HTERT RPE-1 (cell line): ENCODE measurements around the gene STARD10.

Experiments
- in situ Hi-C: fragments of 300-500 bp; cut with MboI; formaldehyde crosslinking; loops from 4 replicates; pipeline ENCODE4 v1.14.3; 2020; ENCODE audit warnings: low sequenced_read_pairs

Gene STARD10

DNA sequence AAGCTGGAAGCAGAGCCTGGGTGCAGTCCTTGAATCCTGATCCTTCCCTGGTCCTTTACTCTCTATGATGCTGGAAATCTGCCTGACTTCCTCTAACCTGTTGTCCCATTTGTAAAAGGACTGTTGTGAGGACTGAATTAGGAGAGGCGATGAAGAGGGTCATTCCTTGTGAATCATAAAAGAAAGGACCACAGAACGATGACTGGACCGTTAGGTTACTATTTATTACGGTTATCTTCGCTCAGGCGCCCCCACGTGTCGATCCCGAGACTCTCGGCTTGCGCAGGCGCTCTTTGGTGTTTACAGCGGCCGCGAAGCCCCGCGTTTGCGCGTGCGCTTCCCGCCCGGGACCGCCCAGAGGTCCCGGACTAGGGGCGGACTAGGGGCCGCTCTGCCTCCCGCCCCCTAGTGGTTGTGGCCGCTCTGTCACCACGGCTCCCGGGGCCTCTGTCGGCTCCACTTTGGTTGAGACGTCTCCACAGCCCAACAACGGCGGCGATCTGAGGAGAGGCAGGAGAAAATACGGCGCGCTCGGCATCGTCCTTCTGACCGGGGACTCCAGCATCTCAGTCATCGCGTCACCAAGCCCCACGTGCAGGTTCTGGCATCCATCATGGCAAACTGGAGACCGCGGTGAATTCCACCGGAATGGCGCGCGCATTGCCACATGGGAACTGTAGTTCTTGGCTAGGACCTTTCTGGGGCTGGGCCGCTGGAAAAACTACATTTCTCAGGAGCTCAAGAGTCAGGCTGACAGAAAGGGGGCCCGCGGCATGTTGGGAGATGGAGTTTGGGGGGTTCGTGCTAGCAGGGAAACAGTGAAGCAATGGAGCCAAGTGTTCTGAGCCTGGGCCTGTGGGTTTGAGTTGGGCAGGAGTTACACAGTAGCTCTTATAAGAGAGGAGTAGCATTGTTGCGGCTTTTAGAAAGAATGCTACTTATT is at the start of gene STARD10:
STARD10 (minus strand) TSS at position 623 of the 943 bp plus-strand sequence. CDS start 12,866 bp downstream, outside the sequence.
- in situ Hi-C loops = no loop called here

DNA sequence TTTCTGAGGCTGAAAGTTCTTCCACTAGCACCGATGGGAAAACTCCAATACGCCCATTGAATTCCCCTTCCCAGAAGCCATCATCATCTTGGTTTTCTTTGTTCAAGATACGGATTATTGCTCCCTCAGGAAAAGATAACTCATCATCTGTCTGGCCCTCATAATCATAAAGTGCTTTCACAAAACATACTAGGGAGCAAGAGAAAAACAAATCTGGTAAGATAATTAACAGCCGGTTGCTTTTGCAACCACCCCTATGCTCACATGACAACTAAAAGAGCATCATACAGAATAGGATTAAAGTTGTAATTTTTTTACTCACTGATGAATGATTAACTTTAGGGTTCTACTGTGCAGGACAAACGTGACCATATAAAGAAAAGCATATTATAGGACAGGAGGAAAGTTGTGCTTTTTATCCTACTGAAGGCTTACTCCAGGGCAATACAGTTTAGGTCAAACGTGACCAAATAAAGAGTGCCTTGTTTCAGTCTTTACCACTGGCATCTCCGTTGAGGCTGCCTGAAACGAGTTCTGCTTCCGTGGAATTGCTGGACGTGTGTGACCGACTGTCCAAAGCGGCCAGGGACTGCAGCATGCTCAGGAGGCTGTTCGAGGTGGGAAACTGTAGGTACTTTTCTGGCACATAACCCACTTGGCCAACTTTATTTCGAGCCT is 48.9 kb upstream of the STARD10 start:
- in situ Hi-C loops = loop anchor here (25.0 kb wide), 1 partner anchor 345 kb away; no protein-coding TSS in a partner anchor

GRCh38 chr11:72842126-72842525 is 48.3 kb upstream of the STARD10 start:
- in situ Hi-C loops = loop anchor here (25.0 kb wide), 1 partner anchor 345 kb away; no protein-coding TSS in a partner anchor

- in situ Hi-C loops = loop anchor here (25.0 kb wide), 1 partner anchor 346 kb away; no protein-coding TSS in a partner anchor
These were observed 47.5 kb upstream of the STARD10 start for GRCh38 chr11:72841397-72841796.

GRCh38 chr11:72840780-72841179 is 46.9 kb upstream of the STARD10 start:
- in situ Hi-C loops = loop anchor here (25.0 kb wide), 1 partner anchor 347 kb away; no protein-coding TSS in a partner anchor

GRCh38 chr11:72838691-72839305 is 45.0 kb upstream of the STARD10 start:
- in situ Hi-C loops = loop anchor here (25.0 kb wide), 1 partner anchor 349 kb away; no protein-coding TSS in a partner anchor

DNA sequence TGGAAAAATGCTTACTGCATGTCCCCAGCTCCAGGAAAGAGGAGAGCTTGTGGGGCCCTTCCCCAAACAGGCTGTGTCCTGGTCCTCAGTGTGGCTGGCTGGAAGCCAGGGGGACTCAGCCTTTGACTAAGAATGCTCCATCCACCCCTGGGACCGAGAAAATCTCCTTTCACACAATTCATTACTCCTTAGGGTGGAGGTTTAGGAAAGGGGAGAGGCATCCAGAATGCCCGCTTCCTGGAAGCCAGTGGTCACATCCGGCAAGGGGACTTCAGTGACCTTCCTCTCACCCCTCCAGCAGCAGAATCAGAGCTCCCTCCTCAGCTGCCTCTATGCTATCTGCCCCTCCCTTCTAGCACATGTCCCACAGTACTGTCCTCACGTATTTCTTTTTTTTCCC is 42.3 kb upstream of the STARD10 start:
- in situ Hi-C loops = loop anchor here (25.0 kb wide), 1 partner anchor 351 kb away; no protein-coding TSS in a partner anchor

DNA sequence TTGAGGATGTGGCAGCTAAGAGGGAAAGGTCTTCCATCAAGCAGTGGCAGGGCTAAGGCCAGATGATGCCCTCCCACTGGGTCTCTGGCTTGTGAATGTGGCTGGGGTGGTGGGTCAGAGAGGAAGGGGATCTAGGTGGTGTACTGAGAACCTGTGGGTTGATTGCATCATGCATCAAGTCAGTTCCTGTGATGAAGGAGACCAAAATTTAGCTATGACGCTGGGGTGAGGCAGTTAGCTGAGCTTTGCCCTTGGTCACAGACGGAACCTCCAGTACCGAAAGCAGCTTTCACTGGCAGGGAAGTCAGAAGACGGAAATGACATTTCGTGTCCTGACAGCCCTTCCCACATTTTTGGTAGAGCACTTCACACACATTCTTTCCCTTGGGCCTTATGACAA is 41.1 kb upstream of the STARD10 start:
- in situ Hi-C loops = loop anchor here (25.0 kb wide), 1 partner anchor 352 kb away; no protein-coding TSS in a partner anchor

DNA sequence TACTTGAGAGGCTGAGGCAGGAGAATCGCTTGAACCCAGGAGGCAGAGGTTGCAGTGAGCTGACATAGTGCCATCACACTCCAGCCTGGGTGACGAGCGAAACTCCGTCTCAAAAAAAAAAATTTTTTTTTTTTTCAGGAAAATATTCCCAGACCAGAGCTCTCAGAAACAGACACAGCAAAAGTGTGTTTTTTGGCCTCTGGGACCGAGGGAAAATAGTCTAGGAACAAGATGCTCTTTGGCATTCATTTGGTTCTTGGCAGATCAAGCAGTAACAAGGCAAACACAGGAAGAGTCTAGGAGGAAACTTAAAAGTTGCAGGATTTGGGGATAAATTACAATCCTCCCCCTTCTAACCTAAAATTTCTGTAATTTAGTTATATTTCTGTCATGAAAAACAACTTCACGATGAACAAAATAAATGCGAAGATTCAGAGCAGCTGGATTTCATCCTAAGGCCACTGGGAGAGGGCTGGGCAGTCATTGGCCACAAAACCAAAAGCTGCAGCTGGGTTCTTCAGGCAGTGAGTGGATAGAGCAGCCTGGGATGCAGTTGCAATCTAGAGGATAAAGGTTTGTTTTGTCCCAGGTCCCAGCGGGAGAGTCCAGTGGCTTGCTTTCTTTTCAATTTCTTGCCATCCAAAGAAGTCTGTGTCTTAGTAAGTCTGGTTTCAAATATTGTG is 40.1 kb upstream of the STARD10 start:
- in situ Hi-C loops = loop anchor here (25.0 kb wide), 1 partner anchor 353 kb away; no protein-coding TSS in a partner anchor

DNA sequence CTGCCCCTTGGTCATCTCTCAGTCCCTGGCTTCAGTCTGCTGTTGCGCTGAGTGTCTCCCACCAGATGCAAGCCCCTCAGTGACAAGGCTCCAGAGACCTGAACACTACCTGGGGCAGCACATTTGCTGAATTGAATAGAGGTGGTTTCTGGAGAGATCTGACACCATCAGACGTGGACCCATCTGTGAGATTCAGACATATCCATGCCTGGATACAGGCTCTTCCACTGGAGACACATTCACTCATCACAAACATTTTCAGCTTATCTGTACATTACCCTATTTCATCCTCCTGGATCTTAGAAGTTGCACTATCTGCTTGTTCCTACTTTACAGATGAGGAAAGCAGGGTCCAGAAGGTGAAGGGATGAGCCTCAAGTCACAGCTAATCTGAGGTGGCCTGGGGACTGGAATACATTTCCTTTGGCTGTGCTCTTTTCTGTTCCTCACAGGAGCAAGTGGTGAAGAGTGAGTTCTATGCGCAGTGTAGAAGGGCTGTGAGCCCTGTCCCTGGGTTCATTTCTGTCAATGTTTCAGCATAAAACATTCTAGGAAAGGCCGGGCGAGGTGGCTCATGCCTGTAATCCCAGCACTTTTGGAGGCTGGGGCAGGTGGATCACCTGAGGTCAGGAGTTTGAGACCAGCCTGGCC is 39.4 kb upstream of the STARD10 start:
- in situ Hi-C loops = loop anchor here (25.0 kb wide), 1 partner anchor 354 kb away; no protein-coding TSS in a partner anchor

DNA sequence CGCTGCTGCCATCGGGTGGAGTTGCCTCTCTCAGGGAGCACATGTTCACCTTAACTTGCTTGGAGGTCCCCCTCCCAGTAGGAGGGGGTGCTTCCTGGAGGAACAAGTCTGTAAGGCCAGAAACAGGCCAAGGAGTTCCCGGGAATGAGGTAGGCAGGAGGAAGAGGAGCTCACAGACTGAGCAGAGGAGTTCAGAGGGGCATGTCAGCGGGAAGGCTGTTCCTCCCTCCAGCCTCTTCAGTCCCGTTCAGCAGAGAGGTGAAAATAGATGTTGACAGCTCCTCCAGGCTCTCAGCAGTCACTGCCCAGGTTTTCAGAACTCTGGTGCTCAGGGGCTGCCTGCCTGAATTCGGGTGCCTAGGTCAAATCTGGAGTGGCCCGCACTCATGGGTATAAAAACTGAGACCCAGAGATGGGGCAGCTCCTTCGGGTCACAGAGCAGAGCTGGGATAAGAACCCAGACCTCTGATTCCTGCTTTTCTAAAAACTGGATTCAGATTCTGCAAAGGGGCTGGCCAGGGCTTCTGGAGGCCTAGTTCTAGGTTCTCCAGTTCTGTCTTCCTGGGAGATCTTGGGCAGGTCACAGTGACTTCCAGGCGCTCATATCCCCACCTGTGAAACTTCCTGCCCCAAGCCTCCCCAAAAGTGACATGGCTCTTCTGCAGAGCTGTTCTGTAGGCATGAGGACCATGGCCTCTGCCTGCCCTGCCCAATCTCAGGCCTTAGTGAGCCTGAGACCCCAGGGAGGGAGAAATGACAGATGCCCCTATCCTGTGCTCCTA is 38.6 kb upstream of the STARD10 start:
- in situ Hi-C loops = loop anchor here (25.0 kb wide), 1 partner anchor 355 kb away; no protein-coding TSS in a partner anchor

- in situ Hi-C loops = loop anchor here (25.0 kb wide), 1 partner anchor 356 kb away; no protein-coding TSS in a partner anchor
These were observed 37.9 kb upstream of the STARD10 start for GRCh38 chr11:72831521-72832300.

DNA sequence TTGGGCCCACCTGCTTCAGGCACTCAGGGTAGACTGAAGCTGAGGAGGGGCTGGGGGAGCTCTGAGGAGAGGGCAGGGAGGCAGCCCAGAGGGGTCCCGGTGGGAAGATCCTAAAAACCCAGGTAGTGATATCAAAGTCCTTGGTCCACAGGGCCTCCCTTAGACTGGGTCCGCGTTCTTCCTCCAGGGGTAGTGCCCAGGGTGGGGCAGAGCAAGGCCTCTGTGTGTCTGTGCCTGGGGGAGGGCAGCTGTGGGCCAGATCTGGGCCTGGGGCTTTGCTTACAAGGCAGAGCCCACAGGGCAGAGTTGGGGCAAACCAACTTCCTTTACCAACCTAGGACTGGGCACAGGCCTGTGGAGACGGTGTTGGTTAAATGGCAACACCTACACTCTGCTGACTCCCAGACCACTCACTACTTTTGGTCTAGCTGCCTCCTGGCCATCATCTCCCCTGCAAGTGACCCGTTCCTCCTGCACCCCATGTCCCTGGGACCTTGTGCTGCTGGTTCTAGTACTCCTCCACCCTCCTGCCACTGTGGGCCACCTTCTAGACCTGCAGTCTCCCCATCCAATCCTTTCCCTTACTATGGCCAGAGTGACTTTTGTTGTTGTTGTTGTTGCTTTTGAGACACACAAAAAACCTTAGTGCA is 36.2 kb upstream of the STARD10 start:
- in situ Hi-C loops = loop anchor here (25.0 kb wide), 1 partner anchor 357 kb away; no protein-coding TSS in a partner anchor

DNA sequence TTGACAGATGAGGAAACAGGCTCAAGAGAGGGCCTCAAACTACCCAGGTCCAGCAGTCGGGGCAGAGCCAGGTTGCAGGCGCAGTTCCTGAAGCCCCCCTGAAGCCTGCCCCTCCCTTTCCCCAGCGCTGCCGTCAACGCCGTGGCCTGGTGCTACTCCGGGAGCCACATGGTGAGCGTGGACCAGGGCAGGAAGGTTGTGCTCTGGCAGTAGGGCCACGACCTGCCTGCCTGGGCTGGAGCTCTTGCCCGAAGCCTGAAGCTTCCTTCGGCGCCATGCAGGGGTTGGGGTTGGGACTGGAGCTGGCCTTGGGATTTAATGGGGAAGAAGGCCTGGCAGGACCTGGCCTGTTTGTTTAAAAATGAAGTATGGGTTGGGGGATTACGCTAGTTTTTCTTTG is 35.3 kb upstream of the STARD10 start:
- in situ Hi-C loops = loop anchor here (25.0 kb wide), 1 partner anchor 358 kb away; no protein-coding TSS in a partner anchor

- in situ Hi-C loops = loop anchor here (25.0 kb wide), 1 partner anchor 359 kb away; no protein-coding TSS in a partner anchor
These were observed 34.9 kb upstream of the STARD10 start for GRCh38 chr11:72828692-72829101.

- in situ Hi-C loops = loop anchor here (25.0 kb wide), 1 partner anchor 359 kb away; no protein-coding TSS in a partner anchor
These were observed 34.3 kb upstream of the STARD10 start for GRCh38 chr11:72828081-72828567.

- in situ Hi-C loops = loop anchor here (25.0 kb wide), 1 partner anchor 360 kb away; no protein-coding TSS in a partner anchor
These were observed 33.8 kb upstream of the STARD10 start for GRCh38 chr11:72827656-72828055.
